Kidney tubule cell (primary cell): Measurements from ENCODE around the gene DNAJC3.
A peak's percentile ranks its signal among the peaks of the same experiment; 100 is the strongest.
"Not testable (repeated sequence)": the region's sequence is repeated elsewhere in the genome, so short reads cannot be mapped to it uniquely, and the experiment has no call there.

ENCODE experiments used
- DNase-seq: peaks from one replicate; pipeline ENCODE4 v3.0.0-alpha.2; 2018; ENCODE audit warnings: low spot score

DNAJC3 gene

DNA sequence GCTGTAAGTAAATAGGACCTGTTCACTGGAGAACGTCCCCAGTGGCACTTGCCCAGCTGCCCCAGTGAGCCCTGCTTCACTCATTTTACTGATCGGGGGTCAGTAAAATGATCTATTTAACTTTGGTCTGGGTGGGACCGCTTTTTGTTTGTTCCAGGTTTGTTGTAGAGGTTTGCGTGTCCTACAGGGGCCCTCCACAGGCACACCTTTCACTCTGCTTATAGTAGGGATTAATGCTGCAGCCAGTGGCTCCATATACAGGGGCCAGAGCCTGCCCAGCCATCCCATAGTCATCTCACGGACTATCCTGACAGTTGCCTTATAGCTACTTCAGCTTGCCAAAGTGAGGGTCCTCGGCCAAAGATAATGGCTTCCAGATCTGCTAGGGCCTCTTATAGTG lies 104.1 kb downstream of the DNAJC3 start:
- DNase-seq = no peak

DNA sequence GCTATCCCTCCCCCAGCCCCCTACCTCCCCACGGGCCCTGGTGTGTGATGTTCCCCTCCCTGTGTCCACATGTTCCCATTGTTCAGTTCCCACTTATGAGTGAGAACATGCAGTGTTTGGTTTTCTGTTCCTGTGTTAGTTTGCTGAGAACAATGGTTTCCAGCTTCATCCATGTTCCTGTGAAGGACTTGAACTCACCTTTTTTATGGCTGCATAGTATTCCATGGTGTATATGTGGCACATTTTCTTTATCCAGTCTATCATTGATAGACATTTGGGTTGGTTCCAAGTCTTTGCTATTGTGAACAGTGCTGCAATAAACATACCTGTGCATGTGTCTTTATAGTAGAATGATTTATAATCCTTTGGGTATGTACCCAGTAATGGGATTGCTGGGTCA lies 105.0 kb downstream of the DNAJC3 start:
- DNase-seq = not testable (repeated sequence)

- no peak for DNase-seq
Measured at GRCh38 chr13:95783747-95784146, 106.8 kb downstream of the DNAJC3 start.

- DNase-seq = peak; percentile 68
Measured at GRCh38 chr13:95784161-95784899, 107.4 kb downstream of the DNAJC3 start.

DNA sequence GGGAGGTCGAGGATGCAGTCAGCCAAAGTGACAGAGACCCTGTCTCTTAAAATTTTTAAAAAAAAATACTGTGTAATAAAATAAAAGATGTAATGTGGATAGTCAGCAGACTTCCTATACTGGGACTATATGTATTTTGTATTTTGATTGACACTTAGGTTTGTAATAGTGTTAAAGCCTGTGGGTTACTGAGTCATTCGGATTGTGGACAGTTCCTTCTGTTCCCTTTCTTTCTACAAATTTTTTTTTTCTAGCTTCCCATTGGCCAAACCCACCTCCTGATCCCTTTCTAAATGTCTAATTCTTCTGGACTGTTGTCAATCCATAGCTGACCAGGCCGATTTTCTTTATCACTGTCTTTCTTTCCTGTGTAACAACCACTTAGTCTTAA lies 108.0 kb downstream of the DNAJC3 start:
- peak; percentile 3 for DNase-seq

- no peak for DNase-seq
Measured at GRCh38 chr13:95787356-95788099, 110.6 kb downstream of the DNAJC3 start.

DNA sequence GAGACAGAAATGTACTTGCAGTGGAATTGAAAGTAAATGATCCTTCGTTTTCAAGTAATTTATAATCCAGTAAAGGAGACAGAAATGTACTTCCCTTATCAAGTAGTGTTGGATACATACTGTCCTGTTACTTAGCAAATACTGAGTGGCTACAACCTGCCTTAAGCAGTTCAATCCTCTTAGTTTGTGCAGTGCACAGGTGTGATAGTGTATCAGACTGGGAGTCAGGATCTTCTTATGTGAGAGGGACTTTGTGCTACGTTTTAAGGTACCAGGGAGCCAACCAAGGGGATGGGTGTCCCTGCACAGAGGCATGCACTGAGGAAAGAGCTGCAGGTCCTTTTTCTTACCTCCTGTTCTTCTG lies 111.1 kb downstream of the DNAJC3 start:
- DNase-seq = no peak

GRCh38 chr13:95789315-95789714 lies 112.4 kb downstream of the DNAJC3 start:
- DNase-seq = not testable (repeated sequence)

GRCh38 chr13:95791084-95791722 lies 114.3 kb downstream of the DNAJC3 start:
- DNase-seq = no peak

DNA sequence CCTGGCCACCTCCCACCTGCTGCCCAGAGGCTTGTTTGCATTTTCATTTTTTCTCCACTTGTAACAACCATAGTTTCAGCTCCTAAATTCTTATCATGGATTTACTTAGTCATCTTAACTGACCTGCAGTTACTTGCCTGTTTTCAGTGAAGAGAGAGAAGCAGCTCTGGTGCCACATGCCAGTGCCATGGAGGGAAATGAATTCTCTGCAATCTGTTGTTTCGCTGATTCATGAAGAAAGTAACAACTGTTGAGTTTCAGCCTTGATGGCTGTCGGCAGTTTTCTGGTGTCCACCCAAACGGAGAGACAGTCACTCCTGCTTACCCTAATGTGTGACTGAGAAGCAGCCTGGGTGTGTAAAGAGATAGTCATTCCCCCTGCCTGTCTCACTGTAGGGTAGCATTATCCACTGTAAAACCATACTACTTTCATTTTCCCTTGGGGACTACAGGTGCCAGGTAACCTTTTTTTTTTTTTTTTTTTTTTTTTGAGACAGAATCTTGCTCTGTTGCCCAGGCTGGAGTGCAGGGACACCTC lies 116.1 kb downstream of the DNAJC3 start:
- DNase-seq = no peak

- DNase-seq = no peak
Measured at GRCh38 chr13:95793781-95794180, 116.8 kb downstream of the DNAJC3 start.

DNA sequence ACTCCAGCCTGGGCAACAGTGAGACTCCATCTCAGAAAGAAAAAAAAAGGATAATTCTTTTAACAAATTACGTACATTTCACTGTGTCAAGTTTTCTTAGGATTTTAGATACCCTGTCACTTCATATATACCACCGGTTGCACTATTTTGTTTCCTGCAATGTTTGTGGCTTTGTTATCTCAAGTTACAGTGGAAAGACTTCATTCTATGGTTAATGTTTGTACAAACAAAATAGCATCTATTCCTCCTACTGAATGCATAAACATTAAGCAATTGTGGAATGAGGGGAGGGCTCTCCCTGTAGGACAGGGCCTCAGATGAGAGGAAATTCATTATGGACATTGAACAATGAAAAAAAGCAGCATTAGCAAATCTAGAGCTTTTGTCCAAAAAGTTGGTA lies 120.1 kb downstream of the DNAJC3 start:
- DNase-seq = no peak

DNA sequence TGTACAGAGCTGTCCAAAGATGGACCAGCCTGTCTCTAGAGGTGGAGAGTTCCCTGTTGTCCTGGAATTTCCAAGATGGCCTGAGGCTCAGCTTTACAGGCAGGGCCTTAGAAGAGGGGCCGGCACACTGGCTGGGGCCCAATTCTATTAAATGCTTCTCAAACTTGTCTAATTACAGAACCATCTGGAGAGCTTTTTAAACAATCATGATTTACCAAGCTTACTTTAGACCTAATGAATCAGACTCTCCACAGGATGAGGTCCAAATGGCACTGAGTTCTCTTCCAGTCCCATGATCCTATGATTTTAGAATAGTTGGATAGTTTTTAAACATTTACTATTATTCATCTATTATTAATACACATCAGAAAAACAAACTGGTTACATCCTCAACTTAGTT lies 123.5 kb downstream of the DNAJC3 start:
- DNase-seq = no peak

GRCh38 chr13:95801825-95802224 lies 124.9 kb downstream of the DNAJC3 start:
- DNase-seq = no peak

GRCh38 chr13:95805921-95806320 lies 129.0 kb downstream of the DNAJC3 start:
- no peak for DNase-seq

GRCh38 chr13:95809429-95809828 lies 132.5 kb downstream of the DNAJC3 start:
- no peak for DNase-seq

GRCh38 chr13:95813139-95813538 lies 136.2 kb downstream of the DNAJC3 start:
- DNase-seq = no peak

DNA sequence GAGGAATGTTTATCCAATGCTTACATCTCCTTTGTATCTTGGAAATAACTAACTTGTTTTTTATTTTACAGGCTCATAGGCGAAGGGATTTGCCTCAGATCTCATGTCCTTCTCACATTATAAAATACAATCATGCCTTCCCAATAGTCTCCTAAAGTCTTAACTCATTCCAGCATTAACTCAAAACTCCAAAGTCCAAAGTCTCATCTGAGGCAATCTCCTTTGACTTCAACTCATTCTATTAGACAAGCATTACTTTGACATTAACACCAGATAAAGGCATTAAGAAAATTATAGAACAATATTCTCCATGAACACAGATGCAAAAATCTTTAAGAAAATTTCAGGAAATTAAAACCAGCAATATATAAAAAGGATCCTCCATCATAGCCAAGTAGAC lies 137.6 kb downstream of the DNAJC3 start:
- no peak for DNase-seq

DNA sequence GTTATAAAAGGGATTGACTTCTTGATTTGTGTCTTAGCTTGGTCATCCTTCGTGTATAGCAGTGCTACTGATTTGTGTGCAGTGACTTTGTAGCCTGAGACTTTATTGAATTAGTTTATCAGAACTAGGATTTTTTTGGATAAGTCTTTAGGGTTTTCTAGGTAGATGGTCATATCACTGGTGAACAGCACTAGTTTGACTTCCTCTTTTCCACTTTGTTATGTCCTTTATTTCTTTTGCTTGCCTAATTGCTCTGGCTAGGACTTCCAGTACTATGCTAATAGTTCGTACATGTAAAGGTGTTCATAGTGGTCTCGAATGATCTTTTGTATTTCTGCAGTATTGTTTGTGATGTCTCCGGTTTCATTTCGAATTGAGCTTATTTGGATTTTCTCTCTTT lies 145.4 kb downstream of the DNAJC3 start:
- no peak for DNase-seq

- no peak for DNase-seq
Measured at GRCh38 chr13:95833126-95833525, 156.2 kb downstream of the DNAJC3 start.

GRCh38 chr13:95833719-95834118 lies 156.8 kb downstream of the DNAJC3 start:
- peak; percentile 38 for DNase-seq

DNA sequence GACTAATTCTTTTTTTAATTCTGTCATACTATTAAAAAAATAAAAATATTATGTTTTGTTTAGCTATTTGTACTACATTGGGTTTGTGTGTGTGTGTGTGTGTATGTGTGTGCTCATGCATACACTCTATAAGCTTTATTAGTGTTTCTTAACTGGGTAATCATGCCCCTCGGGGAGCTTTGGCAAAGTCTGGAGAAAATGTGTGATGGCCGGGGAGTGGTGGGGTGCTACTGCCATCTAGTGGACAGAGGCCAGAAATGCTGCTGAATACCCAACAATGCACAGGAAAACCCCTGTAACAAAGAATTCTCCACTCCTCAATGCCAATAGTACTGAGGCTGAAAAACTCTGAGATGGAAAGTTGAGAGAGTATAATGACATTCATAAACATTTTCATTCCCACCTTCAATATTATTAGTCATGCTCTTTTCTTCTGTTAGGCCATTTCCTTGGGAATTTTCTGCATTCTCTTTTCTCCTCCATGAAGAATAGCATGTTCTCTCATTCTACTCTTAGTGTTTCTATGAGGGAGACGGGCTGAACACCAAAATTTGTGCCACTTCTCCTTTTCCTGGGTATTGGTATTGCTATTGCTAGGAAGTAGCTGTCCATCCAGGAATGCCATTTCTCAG lies 157.3 kb downstream of the DNAJC3 start:
- DNase-seq = peak; percentile 57
